GM12878 (cell line): ENCODE results near the gene S100A14. TPM values are rescaled to one million over a fixed set of nuclear protein-coding genes. Genes with fewer than 3 reads are reported as not detected.
A peak's percentile ranks its signal among the peaks of the same experiment; 100 is the strongest.

Experiments used
- ATAC-seq: fragments of 200-7000 bp; cut with Tn5 transposase; 3 replicates; pipeline ENCODE4 v1.9.1; 2020; ENCODE audit warnings: mild to moderate bottlenecking, moderate library complexity
- BruUV-seq: library from RNA; stranded (reverse); fragments of 400-500 nt; replicated peaks from 2 replicates; lab custom pipeline; 2021; lab: Mats Ljungman, UMichigan
- CTCF ChIA-PET: fragments of 300-600 bp; sonication (Branson Sonifier 250); formaldehyde crosslinking; extraction: SDS; loops from one replicate; lab custom pipeline; 2021; ENCODE audit warnings: inconsistent platforms; lab: Yijun Ruan, JAX
- POLR2A ChIA-PET: fragments of 350-600 bp; formaldehyde crosslinking; extraction: SDS; loops from one replicate; lab custom pipeline; 2021; ENCODE audit warnings: inconsistent platforms; lab: Charles Lee
- RAD21 ChIA-PET: fragments of 300-600 bp; sonication (Branson Sonifier 250); formaldehyde crosslinking; loops from one replicate; lab custom pipeline; 2023; ENCODE audit warnings: antibody characterized with exemption; ENCODE audit not compliant: unreplicated experiment; lab: Charles Lee
- SMC1A ChIA-PET: fragments of 300-600 bp; sonication (Branson Sonifier 250); formaldehyde crosslinking; loops from one replicate; lab custom pipeline; 2023; ENCODE audit not compliant: unreplicated experiment, uncharacterized antibody; lab: Charles Lee
- DNase-seq: peaks from one replicate; pipeline ENCODE4 v3.0.0-alpha.2; 2011; ENCODE audit warnings: low read depth, low spot score
- FAIRE-seq: peaks from 3 replicates; lab custom pipeline; 2011; peaks lifted over from hg19 to GRCh38; lab: Jason Lieb, UNC
- H2AFZ ChIP-seq: 2 replicates; pipeline ENCODE4 v1.6.0; 2011; ENCODE audit warnings: low read depth, low read length, control low read depth; ENCODE audit not compliant: control insufficient read depth
- H3K27ac ChIP-seq: 2 replicates; pipeline ENCODE4 v1.5.1; 2011; ENCODE audit warnings: control low read depth; ENCODE audit not compliant: control insufficient read depth, insufficient read depth
- H3K27me3 ChIP-seq, 2 experiments: replicated peaks in 1 of 2; 2 replicates each; pipeline versions ENCODE4 v1.6.0 to v1.6.1; 2011; ENCODE audit warnings: low read length in 1 of 2; ENCODE audit not compliant: control insufficient read depth in 2 of 2, insufficient read depth in 2 of 2
- H3K36me3 ChIP-seq, 2 experiments: 2 replicates each; pipeline ENCODE4 v1.5.1; 2011; ENCODE audit warnings: low read length in 1 of 2; ENCODE audit not compliant: control insufficient read depth in 2 of 2, insufficient read depth in 2 of 2
- H3K4me1 ChIP-seq: 2 replicates; pipeline ENCODE4 v1.6.1; 2011; ENCODE audit warnings: mild to moderate bottlenecking, low read length, moderate library complexity, mixed read lengths; ENCODE audit not compliant: control insufficient read depth, insufficient read depth
- H3K4me2 ChIP-seq: 2 replicates; pipeline ENCODE4 v1.6.0; 2011; ENCODE audit warnings: control low read depth; ENCODE audit not compliant: control insufficient read depth, insufficient read depth
- H3K4me3 ChIP-seq: fragments of 200-600 bp; sonication (generic); 2 replicates; pipeline ENCODE4 v1.5.1; 2016
- H3K79me2 ChIP-seq: 2 replicates; pipeline ENCODE4 v1.6.0; 2011; ENCODE audit warnings: low read length; ENCODE audit not compliant: control insufficient read depth, insufficient read depth
- H3K9ac ChIP-seq: 2 replicates; pipeline ENCODE4 v1.8.0; 2011; ENCODE audit warnings: low read length, control low read depth, mixed read lengths; ENCODE audit not compliant: control insufficient read depth, insufficient read depth
- H3K9me3 ChIP-seq: replicated peaks from 3 replicates; pipeline ENCODE4 v1.5.1; 2011; ENCODE audit warnings: mild to moderate bottlenecking, low read length; ENCODE audit not compliant: control insufficient read depth, insufficient read depth
- H4K20me1 ChIP-seq: 2 replicates; pipeline ENCODE4 v1.6.0; 2011; ENCODE audit not compliant: control insufficient read depth, insufficient read depth
- ATF2 ChIP-seq: IDR thresholded peaks from 2 replicates; pipeline ENCODE4 v1.6.1; 2012; ENCODE audit warnings: low read length, inconsistent platforms
- E4F1 ChIP-seq: fragments of 450-650 bp; IDR thresholded peaks from 2 replicates; pipeline ENCODE4 v1.6.1; 2018; ENCODE audit warnings: borderline replicate concordance, mild to moderate bottlenecking; ENCODE audit not compliant: partially characterized antibody
- IRF4 ChIP-seq: IDR thresholded peaks from 2 replicates; pipeline ENCODE4 v1.6.1; 2011; ENCODE audit warnings: low read depth, low read length
- MEF2B ChIP-seq: fragments of 450-650 bp; IDR thresholded peaks from 2 replicates; pipeline ENCODE4 v1.6.1; 2018; ENCODE audit warnings: mild to moderate bottlenecking, moderate library complexity; ENCODE audit not compliant: partially characterized antibody, poor library complexity, severe bottlenecking
- MTA3 ChIP-seq: IDR thresholded peaks from 2 replicates; pipeline ENCODE4 v1.6.1; 2012; ENCODE audit warnings: low read length, inconsistent platforms, borderline replicate concordance
- POLR2AphosphoS5 ChIP-seq: IDR thresholded peaks from 2 replicates; pipeline ENCODE4 v1.6.1; 2011; ENCODE audit warnings: mild to moderate bottlenecking, low read length, inconsistent platforms
- RCOR1 ChIP-seq: conservative IDR thresholded peaks from 2 replicates; pipeline ENCODE4 v1.6.1; 2012; ENCODE audit warnings: low read depth, low read length, improper control_type of control experiment
- SMAD1 ChIP-seq: fragments of 450-650 bp; IDR thresholded peaks from 2 replicates; pipeline ENCODE4 v1.6.1; 2018; ENCODE audit warnings: mild to moderate bottlenecking, low read depth; ENCODE audit not compliant: partially characterized antibody
- SMAD5 ChIP-seq: IDR thresholded peaks from 2 replicates; pipeline ENCODE4 v1.6.1; 2016; ENCODE audit warnings: antibody characterized with exemption, low read depth
- ZNF207 ChIP-seq: fragments of 450-650 bp; IDR thresholded peaks from 2 replicates; pipeline ENCODE4 v1.6.1; 2014; ENCODE audit warnings: antibody characterized with exemption, mild to moderate bottlenecking, borderline replicate concordance
- ZNF274 ChIP-seq: IDR thresholded peaks from one replicate; pipeline ENCODE4 v1.8.0; 2011; ENCODE audit not compliant: insufficient read length, insufficient read depth
- WGBS: methylation state at CpG from one replicate; pipeline ENCODE4 v1.1.6; 2016; ENCODE audit warnings: low lambda C conversion rate; ENCODE audit not compliant: insufficient replicate concordance, insufficient coverage; ENCODE audit errors: missing lambda C conversion rate; 5-methylcytosine and 5-hydroxymethylcytosine counted together
- in situ Hi-C: fragments of 300-500 bp; cut with MboI; formaldehyde crosslinking; loops from 9 replicates; pipeline ENCODE4 v1.14.3; 2018; ENCODE audit warnings: mixed read lengths
- intact Hi-C: fragments of 100-400 bp; cut with micrococcal nuclease; formaldehyde crosslinking; loops from one replicate; pipeline ENCODE4 v1.14.2; 2022; ENCODE audit not compliant: unreplicated experiment
- polyA plus RNA-seq, 11 experiments: library from polyadenylated mRNA; depleted of rRNA in 4 of 11; unstranded in 6 of 11; stranded (reverse) in 5 of 11; fragments of >200 nt; fragmentation: Nextera tagmentation in 4 of 11; fragmentation: Illumina TruSeq in 1 of 11; extraction: Ambion mirVana in 4 of 11; extraction: Trizol in 1 of 11; gene quantifications; 1 replicate in 1 of 11; 2 replicates in 10 of 11; pipeline versions ENCODE4 v1.2.1 to v1.2.3, GENCODE V29; 2011 to 2016; ENCODE audit warnings: inconsistent platforms in 2 of 11, missing spikeins in 2 of 11, low read depth in 1 of 11
- total RNA-seq, 4 experiments: library from RNA; depleted of rRNA in 3 of 4; stranded (reverse); fragments of >200 nt in 3 of 4; fragmentation: Illumina TruSeq in 1 of 4; extraction: Trizol in 1 of 4; gene quantifications; 2 replicates each; pipeline versions ENCODE4 v1.2.1 to v1.2.3, GENCODE V29; 2013 to 2021
- TF ChIP-seq, protein P1 (sequence below): fragments of 450-650 bp; IDR thresholded peaks from 2 replicates; pipeline ENCODE4 v1.6.1; 2017; ENCODE audit warnings: low read depth, mild to moderate bottlenecking, moderate library complexity
- TF ChIP-seq, protein P2 (sequence below): fragments of 450-650 bp; IDR thresholded peaks from 2 replicates; pipeline ENCODE4 v1.6.1; 2017; ENCODE audit warnings: antibody characterized with exemption, mild to moderate bottlenecking, moderate library complexity

S100A14 gene
- total and polyA plus RNA-seq, 10 of the 15 experiments (the other 5 are each of a cell fraction or from before 2014, with no cell fraction given): 0.20 to 0.77 (median 0.45) TPM; not detected in 4

DNA sequence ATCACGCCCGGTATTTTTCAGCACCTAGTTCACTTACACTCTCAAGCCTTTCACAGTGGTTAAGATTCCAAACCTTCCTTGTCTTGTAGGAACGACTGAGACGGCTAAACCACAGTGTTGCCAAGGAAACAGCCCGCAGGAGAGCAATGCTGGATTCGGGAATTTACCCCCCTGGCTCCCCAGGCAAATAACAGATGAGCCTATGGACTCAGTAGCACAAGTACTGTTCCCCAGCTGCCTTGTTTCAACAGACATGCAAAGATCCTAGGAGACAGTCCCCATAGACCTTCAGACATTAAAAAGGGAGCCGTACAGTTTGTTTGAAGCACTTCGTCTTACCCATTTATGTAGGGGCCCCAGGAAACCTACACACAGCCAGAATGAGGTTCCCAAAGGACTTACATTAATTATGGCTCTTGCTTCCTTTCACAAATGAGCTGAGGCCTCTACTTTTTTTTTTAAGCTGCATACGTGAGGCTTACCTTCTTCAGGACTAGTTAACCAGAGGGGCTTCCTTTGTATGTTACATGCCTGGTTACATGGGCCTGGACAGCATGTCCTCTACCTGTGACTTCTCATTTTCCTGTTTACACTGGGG lies 45.1 kb upstream of the S100A14 start (continued):
- no peak for TF ChIP-seq RCOR1

DNA sequence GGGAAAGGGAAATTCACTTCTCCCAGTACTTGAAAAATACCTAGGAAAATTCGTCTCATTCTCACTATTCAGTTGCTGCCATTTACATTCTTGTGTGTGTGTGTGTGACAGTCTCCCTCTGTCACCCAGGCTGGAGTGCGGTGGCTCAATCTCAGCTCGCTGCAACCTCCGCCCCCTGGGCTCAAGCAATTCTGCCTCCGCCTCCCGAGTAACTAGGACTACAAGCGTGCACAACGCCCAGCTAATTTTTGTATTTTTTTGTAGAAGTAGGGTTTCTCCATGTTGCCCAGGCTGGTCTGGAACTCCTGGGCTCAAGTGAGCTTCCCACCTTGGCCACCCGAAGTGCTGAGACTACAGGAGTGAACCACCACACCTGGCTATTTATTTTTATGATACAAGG lies 43.5 kb upstream of the S100A14 start:
- Histone ChIP-seq H3K36me3 (peaks cover 13 to 30% of the 10 kb centered on the region in 2 experiments), H3K9ac (no peak overlapping the region; the same call in 1 of the 2 replicates), H3K4me1 (peaks cover 6% of the 10 kb centered on the region; the same call in 1 of the 2 replicates), H3K27ac (no peak overlapping the region), H3K27me3 (no peaks in the 10 kb centered on the region), H3K4me2 (peak overlapping the region; percentile 98), H4K20me1 (no peaks in the 10 kb centered on the region), H3K79me2 (peaks cover 13% of the 10 kb centered on the region), H3K9me3 (no peaks in the 10 kb centered on the region), H2AFZ (no peak overlapping the region), H3K4me3 (peak overlapping the region; percentile 94)
- in situ Hi-C loops: no loop called here
- FAIRE-seq (no peak), ATAC-seq (no peak), DNase-seq (no peak)
- ChIA-PET SMC1A (interaction anchor here (0.6 to 4.5 kb wide), 3 partner anchors 25 to 87 kb away, joined by 3 to 24 read pairs (median 9); partner anchors contain the start of gene CHTOP), CTCF (interaction anchor here (0.7 to 2.4 kb wide), 5 partner anchors 9 to 92 kb away, joined by 3 to 12 read pairs (median 5); no protein-coding TSS in a partner anchor), RAD21 (interaction anchor here (1.4 kb wide), 1 partner anchor 26 kb away, joined by 6 read pairs; the partner anchor contains the start of gene CHTOP), POLR2A (interaction anchor here (0.7 kb wide), 2 partner anchors 72 to 95 kb away, joined by 4 to 9 read pairs; no protein-coding TSS in a partner anchor)
- BruUV-seq: no TSS peak
- intact Hi-C loops: no loop called here
- TF ChIP-seq ATF2: no peak
- TF ChIP-seq POLR2AphosphoS5: no peak
- TF ChIP-seq, protein P1, sequence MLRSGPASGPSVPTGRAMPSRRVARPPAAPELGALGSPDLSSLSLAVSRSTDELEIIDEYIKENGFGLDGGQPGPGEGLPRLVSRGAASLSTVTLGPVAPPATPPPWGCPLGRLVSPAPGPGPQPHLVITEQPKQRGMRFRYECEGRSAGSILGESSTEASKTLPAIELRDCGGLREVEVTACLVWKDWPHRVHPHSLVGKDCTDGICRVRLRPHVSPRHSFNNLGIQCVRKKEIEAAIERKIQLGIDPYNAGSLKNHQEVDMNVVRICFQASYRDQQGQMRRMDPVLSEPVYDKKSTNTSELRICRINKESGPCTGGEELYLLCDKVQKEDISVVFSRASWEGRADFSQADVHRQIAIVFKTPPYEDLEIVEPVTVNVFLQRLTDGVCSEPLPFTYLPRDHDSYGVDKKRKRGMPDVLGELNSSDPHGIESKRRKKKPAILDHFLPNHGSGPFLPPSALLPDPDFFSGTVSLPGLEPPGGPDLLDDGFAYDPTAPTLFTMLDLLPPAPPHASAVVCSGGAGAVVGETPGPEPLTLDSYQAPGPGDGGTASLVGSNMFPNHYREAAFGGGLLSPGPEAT: no peak
- TF ChIP-seq ZNF274: no peak
- TF ChIP-seq SMAD5: no peak
- TF ChIP-seq IRF4: no peak
- TF ChIP-seq ZNF207: no peak
- TF ChIP-seq MEF2B: no peak
- no peak for TF ChIP-seq MTA3
- TF ChIP-seq E4F1: no peak
- TF ChIP-seq, protein P2, sequence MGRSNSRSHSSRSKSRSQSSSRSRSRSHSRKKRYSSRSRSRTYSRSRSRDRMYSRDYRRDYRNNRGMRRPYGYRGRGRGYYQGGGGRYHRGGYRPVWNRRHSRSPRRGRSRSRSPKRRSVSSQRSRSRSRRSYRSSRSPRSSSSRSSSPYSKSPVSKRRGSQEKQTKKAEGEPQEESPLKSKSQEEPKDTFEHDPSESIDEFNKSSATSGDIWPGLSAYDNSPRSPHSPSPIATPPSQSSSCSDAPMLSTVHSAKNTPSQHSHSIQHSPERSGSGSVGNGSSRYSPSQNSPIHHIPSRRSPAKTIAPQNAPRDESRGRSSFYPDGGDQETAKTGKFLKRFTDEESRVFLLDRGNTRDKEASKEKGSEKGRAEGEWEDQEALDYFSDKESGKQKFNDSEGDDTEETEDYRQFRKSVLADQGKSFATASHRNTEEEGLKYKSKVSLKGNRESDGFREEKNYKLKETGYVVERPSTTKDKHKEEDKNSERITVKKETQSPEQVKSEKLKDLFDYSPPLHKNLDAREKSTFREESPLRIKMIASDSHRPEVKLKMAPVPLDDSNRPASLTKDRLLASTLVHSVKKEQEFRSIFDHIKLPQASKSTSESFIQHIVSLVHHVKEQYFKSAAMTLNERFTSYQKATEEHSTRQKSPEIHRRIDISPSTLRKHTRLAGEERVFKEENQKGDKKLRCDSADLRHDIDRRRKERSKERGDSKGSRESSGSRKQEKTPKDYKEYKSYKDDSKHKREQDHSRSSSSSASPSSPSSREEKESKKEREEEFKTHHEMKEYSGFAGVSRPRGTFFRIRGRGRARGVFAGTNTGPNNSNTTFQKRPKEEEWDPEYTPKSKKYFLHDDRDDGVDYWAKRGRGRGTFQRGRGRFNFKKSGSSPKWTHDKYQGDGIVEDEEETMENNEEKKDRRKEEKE: no peak
- no peak for TF ChIP-seq SMAD1
- 84% methylated on average over 9 of the region's 9 CpGs for WGBS
